Tibial nerve (tissue), 3 donors: Measurements from ENCODE around the gene AGAP3.

ENCODE experiments used
- POLR2A ChIP-seq, 2 donors: fragments of 450-650 bp; IDR thresholded peaks; one replicate each; pipeline ENCODE4 v1.6.1; 2017; ENCODE audit warnings: antibody characterized with exemption in 2 of 2, mild to moderate bottlenecking in 2 of 2, moderate library complexity in 2 of 2
- TF ChIP-seq, protein P1 (sequence below), 5 experiments: fragments of 200-600 bp in 3 of 5; fragments of 450-650 bp in 2 of 5; sonication (generic) in 3 of 5; IDR thresholded peaks; one replicate each; pipeline ENCODE4 v1.5.1; 2016 to 2019; ENCODE audit warnings: antibody characterized with exemption in 5 of 5, mild to moderate bottlenecking in 3 of 5, moderate library complexity in 2 of 5

DNA sequence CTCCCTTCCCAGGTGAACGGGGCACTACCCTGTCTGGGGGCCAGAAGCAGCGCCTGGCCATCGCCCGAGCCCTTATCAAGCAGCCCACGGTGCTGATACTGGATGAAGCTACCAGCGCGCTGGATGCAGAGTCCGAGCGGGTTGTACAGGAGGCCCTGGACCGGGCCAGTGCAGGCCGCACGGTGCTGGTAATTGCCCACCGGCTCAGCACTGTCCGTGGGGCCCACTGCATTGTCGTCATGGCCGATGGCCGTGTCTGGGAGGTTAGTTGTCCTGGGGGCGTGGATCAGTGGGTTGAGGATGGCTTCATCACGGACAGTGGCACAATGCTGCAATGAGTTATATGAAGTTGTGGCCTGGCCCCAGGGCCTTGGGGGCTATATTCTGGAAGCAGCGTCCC is 42.3 kb upstream of the AGAP3 start:
- TF ChIP-seq, protein P1, sequence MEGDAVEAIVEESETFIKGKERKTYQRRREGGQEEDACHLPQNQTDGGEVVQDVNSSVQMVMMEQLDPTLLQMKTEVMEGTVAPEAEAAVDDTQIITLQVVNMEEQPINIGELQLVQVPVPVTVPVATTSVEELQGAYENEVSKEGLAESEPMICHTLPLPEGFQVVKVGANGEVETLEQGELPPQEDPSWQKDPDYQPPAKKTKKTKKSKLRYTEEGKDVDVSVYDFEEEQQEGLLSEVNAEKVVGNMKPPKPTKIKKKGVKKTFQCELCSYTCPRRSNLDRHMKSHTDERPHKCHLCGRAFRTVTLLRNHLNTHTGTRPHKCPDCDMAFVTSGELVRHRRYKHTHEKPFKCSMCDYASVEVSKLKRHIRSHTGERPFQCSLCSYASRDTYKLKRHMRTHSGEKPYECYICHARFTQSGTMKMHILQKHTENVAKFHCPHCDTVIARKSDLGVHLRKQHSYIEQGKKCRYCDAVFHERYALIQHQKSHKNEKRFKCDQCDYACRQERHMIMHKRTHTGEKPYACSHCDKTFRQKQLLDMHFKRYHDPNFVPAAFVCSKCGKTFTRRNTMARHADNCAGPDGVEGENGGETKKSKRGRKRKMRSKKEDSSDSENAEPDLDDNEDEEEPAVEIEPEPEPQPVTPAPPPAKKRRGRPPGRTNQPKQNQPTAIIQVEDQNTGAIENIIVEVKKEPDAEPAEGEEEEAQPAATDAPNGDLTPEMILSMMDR (IDR thresholded peaks at IDR 0.05): no peak
- no peak for TF ChIP-seq POLR2A (IDR thresholded peaks at IDR 0.05)
